GM12878 (cell line): ENCODE data around the gene TPT1. TPM values are rescaled to one million over a fixed set of nuclear protein-coding genes. Genes with fewer than 3 reads are reported as not detected.

Experiments used
- ATAC-seq: fragments of 200-7000 bp; cut with Tn5 transposase; 3 replicates; pipeline ENCODE4 v1.9.1; 2020; ENCODE audit warnings: mild to moderate bottlenecking, moderate library complexity
- BruUV-seq: library from RNA; stranded (reverse); fragments of 400-500 nt; replicated peaks from 2 replicates; lab custom pipeline; 2021; lab: Mats Ljungman, UMichigan
- CTCF ChIA-PET: fragments of 300-600 bp; sonication (Branson Sonifier 250); formaldehyde crosslinking; extraction: SDS; loops from one replicate; lab custom pipeline; 2021; ENCODE audit warnings: inconsistent platforms; lab: Yijun Ruan, JAX
- POLR2A ChIA-PET: fragments of 350-600 bp; formaldehyde crosslinking; extraction: SDS; loops from one replicate; lab custom pipeline; 2021; ENCODE audit warnings: inconsistent platforms; lab: Charles Lee
- RAD21 ChIA-PET: fragments of 300-600 bp; sonication (Branson Sonifier 250); formaldehyde crosslinking; loops from one replicate; lab custom pipeline; 2023; ENCODE audit warnings: antibody characterized with exemption; ENCODE audit not compliant: unreplicated experiment; lab: Charles Lee
- SMC1A ChIA-PET: fragments of 300-600 bp; sonication (Branson Sonifier 250); formaldehyde crosslinking; loops from one replicate; lab custom pipeline; 2023; ENCODE audit not compliant: unreplicated experiment, uncharacterized antibody; lab: Charles Lee
- DNase-seq: peaks from one replicate; pipeline ENCODE4 v3.0.0-alpha.2; 2011; ENCODE audit warnings: low read depth, low spot score
- FAIRE-seq: peaks from 3 replicates; lab custom pipeline; 2011; peaks lifted over from hg19 to GRCh38; lab: Jason Lieb, UNC
- H2AFZ ChIP-seq: 2 replicates; pipeline ENCODE4 v1.6.0; 2011; ENCODE audit warnings: low read depth, low read length, control low read depth; ENCODE audit not compliant: control insufficient read depth
- H3K27ac ChIP-seq: 2 replicates; pipeline ENCODE4 v1.5.1; 2011; ENCODE audit warnings: control low read depth; ENCODE audit not compliant: control insufficient read depth, insufficient read depth
- H3K27me3 ChIP-seq, 2 experiments: replicated peaks in 1 of 2; 2 replicates each; pipeline versions ENCODE4 v1.6.0 to v1.6.1; 2011; ENCODE audit warnings: low read length in 1 of 2; ENCODE audit not compliant: control insufficient read depth in 2 of 2, insufficient read depth in 2 of 2
- H3K36me3 ChIP-seq, 2 experiments: 2 replicates each; pipeline ENCODE4 v1.5.1; 2011; ENCODE audit warnings: low read length in 1 of 2; ENCODE audit not compliant: control insufficient read depth in 2 of 2, insufficient read depth in 2 of 2
- H3K4me1 ChIP-seq: 2 replicates; pipeline ENCODE4 v1.6.1; 2011; ENCODE audit warnings: mild to moderate bottlenecking, low read length, moderate library complexity, mixed read lengths; ENCODE audit not compliant: control insufficient read depth, insufficient read depth
- H3K4me2 ChIP-seq: 2 replicates; pipeline ENCODE4 v1.6.0; 2011; ENCODE audit warnings: control low read depth; ENCODE audit not compliant: control insufficient read depth, insufficient read depth
- H3K4me3 ChIP-seq: fragments of 200-600 bp; sonication (generic); 2 replicates; pipeline ENCODE4 v1.5.1; 2016
- H3K79me2 ChIP-seq: 2 replicates; pipeline ENCODE4 v1.6.0; 2011; ENCODE audit warnings: low read length; ENCODE audit not compliant: control insufficient read depth, insufficient read depth
- H3K9ac ChIP-seq: 2 replicates; pipeline ENCODE4 v1.8.0; 2011; ENCODE audit warnings: low read length, control low read depth, mixed read lengths; ENCODE audit not compliant: control insufficient read depth, insufficient read depth
- H3K9me3 ChIP-seq: replicated peaks from 3 replicates; pipeline ENCODE4 v1.5.1; 2011; ENCODE audit warnings: mild to moderate bottlenecking, low read length; ENCODE audit not compliant: control insufficient read depth, insufficient read depth
- H4K20me1 ChIP-seq: 2 replicates; pipeline ENCODE4 v1.6.0; 2011; ENCODE audit not compliant: control insufficient read depth, insufficient read depth
- ATF2 ChIP-seq: IDR thresholded peaks from 2 replicates; pipeline ENCODE4 v1.6.1; 2012; ENCODE audit warnings: low read length, inconsistent platforms
- BMI1 ChIP-seq: fragments of 450-650 bp; IDR thresholded peaks from 2 replicates; pipeline ENCODE4 v1.6.1; 2016; ENCODE audit warnings: mild to moderate bottlenecking, moderate library complexity, borderline replicate concordance
- CHD2 ChIP-seq: IDR thresholded peaks from 2 replicates; pipeline ENCODE4 v1.6.1; 2011; ENCODE audit warnings: low read depth, low read length, improper control_type of control experiment, borderline replicate concordance
- EP300 ChIP-seq, 2 experiments: fragments of 150-350 bp in 1 of 2; IDR thresholded peaks; 2 replicates each; pipeline ENCODE4 v1.6.1; 2011 to 2012; ENCODE audit warnings: low read depth in 2 of 2, low read length in 2 of 2, borderline replicate concordance in 1 of 2, improper control_type of control experiment in 1 of 2, inconsistent platforms in 1 of 2; ENCODE audit not compliant: control insufficient read depth in 1 of 2
- ESRRA ChIP-seq: IDR thresholded peaks from 2 replicates; pipeline ENCODE4 v1.6.1; 2012; ENCODE audit warnings: mild to moderate bottlenecking, low read length, improper control_type of control experiment
- FOXK2 ChIP-seq: fragments of 450-650 bp; IDR thresholded peaks from 2 replicates; pipeline ENCODE4 v1.6.1; 2017; ENCODE audit warnings: mild to moderate bottlenecking, moderate library complexity
- HDAC2 ChIP-seq: fragments of 200-600 bp; sonication (generic); IDR thresholded peaks from 2 replicates; pipeline ENCODE4 v1.6.1; 2017
- IKZF1 ChIP-seq: fragments of 450-650 bp; conservative IDR thresholded peaks from 2 replicates; pipeline ENCODE4 v1.6.1; 2017; ENCODE audit warnings: antibody characterized with exemption, mild to moderate bottlenecking
- IKZF2 ChIP-seq, 2 experiments: fragments of 450-650 bp; IDR thresholded peaks; 2 replicates each; pipeline ENCODE4 v1.6.1; 2017; ENCODE audit warnings: mild to moderate bottlenecking in 2 of 2, moderate library complexity in 2 of 2
- NFXL1 ChIP-seq: fragments of 450-650 bp; IDR thresholded peaks from 2 replicates; pipeline ENCODE4 v1.6.1; 2017; ENCODE audit warnings: antibody characterized with exemption, mild to moderate bottlenecking, borderline replicate concordance
- POLR2AphosphoS2 ChIP-seq: IDR thresholded peaks from 2 replicates; pipeline ENCODE4 v1.6.1; 2011; ENCODE audit warnings: low read depth, mild to moderate bottlenecking, low read length, improper control_type of control experiment, moderate library complexity
- RAD21 ChIP-seq: IDR thresholded peaks from 2 replicates; pipeline ENCODE4 v1.6.1; 2011; ENCODE audit warnings: mild to moderate bottlenecking, low read depth, low read length, moderate library complexity; ENCODE audit not compliant: insufficient read depth
- SIN3A ChIP-seq: IDR thresholded peaks from 2 replicates; pipeline ENCODE4 v1.6.1; 2012; ENCODE audit warnings: low read depth, low read length, improper control_type of control experiment
- SKIL ChIP-seq: fragments of 450-650 bp; IDR thresholded peaks from 2 replicates; pipeline ENCODE4 v1.6.1; 2017; ENCODE audit warnings: mild to moderate bottlenecking, low read depth, inconsistent platforms; ENCODE audit not compliant: poor library complexity, severe bottlenecking
- SPI1 ChIP-seq: IDR thresholded peaks from 2 replicates; pipeline ENCODE4 v1.6.1; 2011; ENCODE audit warnings: low read depth, mild to moderate bottlenecking, low read length, moderate library complexity, borderline replicate concordance; ENCODE audit not compliant: insufficient read depth
- YBX1 ChIP-seq: fragments of 450-650 bp; IDR thresholded peaks from 2 replicates; pipeline ENCODE4 v1.6.1; 2016; ENCODE audit warnings: antibody characterized with exemption
- WGBS: methylation state at CpG from one replicate; pipeline ENCODE4 v1.1.6; 2016; ENCODE audit warnings: low lambda C conversion rate; ENCODE audit not compliant: insufficient replicate concordance, insufficient coverage; ENCODE audit errors: missing lambda C conversion rate; 5-methylcytosine and 5-hydroxymethylcytosine counted together
- in situ Hi-C: fragments of 300-500 bp; cut with MboI; formaldehyde crosslinking; loops from 9 replicates; pipeline ENCODE4 v1.14.3; 2018; ENCODE audit warnings: mixed read lengths
- intact Hi-C: fragments of 100-400 bp; cut with micrococcal nuclease; formaldehyde crosslinking; loops from one replicate; pipeline ENCODE4 v1.14.2; 2022; ENCODE audit not compliant: unreplicated experiment
- polyA plus RNA-seq, 11 experiments: library from polyadenylated mRNA; depleted of rRNA in 4 of 11; unstranded in 6 of 11; stranded (reverse) in 5 of 11; fragments of >200 nt; fragmentation: Nextera tagmentation in 4 of 11; fragmentation: Illumina TruSeq in 1 of 11; extraction: Ambion mirVana in 4 of 11; extraction: Trizol in 1 of 11; gene quantifications; 1 replicate in 1 of 11; 2 replicates in 10 of 11; pipeline versions ENCODE4 v1.2.1 to v1.2.3, GENCODE V29; 2011 to 2016; ENCODE audit warnings: inconsistent platforms in 2 of 11, missing spikeins in 2 of 11, low read depth in 1 of 11
- total RNA-seq, 4 experiments: library from RNA; depleted of rRNA in 3 of 4; stranded (reverse); fragments of >200 nt in 3 of 4; fragmentation: Illumina TruSeq in 1 of 4; extraction: Trizol in 1 of 4; gene quantifications; 2 replicates each; pipeline versions ENCODE4 v1.2.1 to v1.2.3, GENCODE V29; 2013 to 2021
- TF ChIP-seq, protein P1 (sequence below): fragments of 450-650 bp; conservative IDR thresholded peaks from 2 replicates; pipeline ENCODE4 v1.6.1; 2017; ENCODE audit warnings: mild to moderate bottlenecking, moderate library complexity

TPT1 gene
- total and polyA plus RNA-seq, 10 of the 15 experiments (the other 5 are each of a cell fraction or from before 2014, with no cell fraction given), result 1,038 to 5,925 (median 2,336) TPM

GRCh38 chr13:45374917-45375316, 33.9 kb upstream of the TPT1 start (continued):
- TF ChIP-seq SPI1 (no peak), ESRRA (no peak), CHD2 (no peak), BMI1 (no peak)
- TF ChIP-seq, protein P1, sequence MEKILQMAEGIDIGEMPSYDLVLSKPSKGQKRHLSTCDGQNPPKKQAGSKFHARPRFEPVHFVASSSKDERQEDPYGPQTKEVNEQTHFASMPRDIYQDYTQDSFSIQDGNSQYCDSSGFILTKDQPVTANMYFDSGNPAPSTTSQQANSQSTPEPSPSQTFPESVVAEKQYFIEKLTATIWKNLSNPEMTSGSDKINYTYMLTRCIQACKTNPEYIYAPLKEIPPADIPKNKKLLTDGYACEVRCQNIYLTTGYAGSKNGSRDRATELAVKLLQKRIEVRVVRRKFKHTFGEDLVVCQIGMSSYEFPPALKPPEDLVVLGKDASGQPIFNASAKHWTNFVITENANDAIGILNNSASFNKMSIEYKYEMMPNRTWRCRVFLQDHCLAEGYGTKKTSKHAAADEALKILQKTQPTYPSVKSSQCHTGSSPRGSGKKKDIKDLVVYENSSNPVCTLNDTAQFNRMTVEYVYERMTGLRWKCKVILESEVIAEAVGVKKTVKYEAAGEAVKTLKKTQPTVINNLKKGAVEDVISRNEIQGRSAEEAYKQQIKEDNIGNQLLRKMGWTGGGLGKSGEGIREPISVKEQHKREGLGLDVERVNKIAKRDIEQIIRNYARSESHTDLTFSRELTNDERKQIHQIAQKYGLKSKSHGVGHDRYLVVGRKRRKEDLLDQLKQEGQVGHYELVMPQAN, result no peak

DNA sequence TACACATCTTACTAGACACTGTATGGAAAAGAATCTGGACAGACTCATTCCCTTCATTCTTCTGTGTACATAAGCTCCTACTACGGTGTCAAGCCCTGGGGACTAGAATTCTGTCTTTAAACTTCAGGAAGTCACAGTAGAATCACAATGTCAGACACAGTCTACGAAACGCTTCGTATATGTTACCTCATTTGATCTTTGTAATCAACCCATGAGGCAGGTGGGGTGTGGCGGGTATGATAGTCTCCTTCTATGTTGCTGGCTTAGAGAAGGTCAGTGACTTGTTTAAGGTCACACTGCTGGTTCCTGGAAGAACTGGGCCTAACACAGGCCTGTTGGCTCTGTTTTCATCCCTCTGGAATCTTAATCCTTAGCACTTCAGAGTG, 32.2 kb upstream of the TPT1 start:
- SMC1A ChIA-PET, result interaction anchor here (0.6 to 1.1 kb wide), 2 partner anchors 18 to 175 kb away, joined by 3 read pairs; no protein-coding TSS in a partner anchor
- no peak for ATAC-seq
- RAD21 ChIA-PET, result no interaction called here
- BruUV-seq, result no TSS peak
- Histone ChIP-seq H3K9ac (no peak overlapping the region), H3K4me3 (no peak overlapping the region), H4K20me1 (no peaks in the 10 kb centered on the region), H3K9me3 (no peaks in the 10 kb centered on the region), H3K79me2 (no peaks in the 10 kb centered on the region), H3K4me1 (peaks cover under 1% of the 10 kb centered on the region; the same call in 1 of the 2 replicates), H3K27ac (no peak overlapping the region), H3K27me3 (no peaks in the 10 kb centered on the region), H3K4me2 (no peak overlapping the region), H2AFZ (no peak overlapping the region), H3K36me3 (no peaks in the 10 kb centered on the region)
- in situ Hi-C loops (no loop called here), intact Hi-C loops (loop anchor here (5.0 kb wide), 1 partner anchor 99 kb away; no protein-coding TSS in a partner anchor)
- DNase-seq, result no peak
- TF ChIP-seq SIN3A (no peak), FOXK2 (no peak), POLR2AphosphoS2 (no peak), RAD21 (no peak), YBX1 (no peak), NFXL1 (no peak), IKZF1 (no peak), SKIL (no peak), IKZF2 (IDR thresholded peaks at IDR 0.05) (no peak), EP300 (IDR thresholded peaks at IDR 0.05; ENCODE audit: borderline replicate concordance in 1 of 2, control insufficient read depth in 1 of 2, low read depth in 2 of 2, low read length in 2 of 2) (no peak), HDAC2 (no peak), ATF2 (no peak)
- POLR2A ChIA-PET, result no interaction called here
- 89% methylated on average over 5 of the region's 5 CpGs for WGBS
- CTCF ChIA-PET, result interaction anchor here (6.9 kb wide), 1 partner anchor 22 kb away, joined by 70 read pairs; no protein-coding TSS in a partner anchor
- FAIRE-seq, result no peak
